ENCODE data around the gene USP27X.

The USP27X gene

DNA sequence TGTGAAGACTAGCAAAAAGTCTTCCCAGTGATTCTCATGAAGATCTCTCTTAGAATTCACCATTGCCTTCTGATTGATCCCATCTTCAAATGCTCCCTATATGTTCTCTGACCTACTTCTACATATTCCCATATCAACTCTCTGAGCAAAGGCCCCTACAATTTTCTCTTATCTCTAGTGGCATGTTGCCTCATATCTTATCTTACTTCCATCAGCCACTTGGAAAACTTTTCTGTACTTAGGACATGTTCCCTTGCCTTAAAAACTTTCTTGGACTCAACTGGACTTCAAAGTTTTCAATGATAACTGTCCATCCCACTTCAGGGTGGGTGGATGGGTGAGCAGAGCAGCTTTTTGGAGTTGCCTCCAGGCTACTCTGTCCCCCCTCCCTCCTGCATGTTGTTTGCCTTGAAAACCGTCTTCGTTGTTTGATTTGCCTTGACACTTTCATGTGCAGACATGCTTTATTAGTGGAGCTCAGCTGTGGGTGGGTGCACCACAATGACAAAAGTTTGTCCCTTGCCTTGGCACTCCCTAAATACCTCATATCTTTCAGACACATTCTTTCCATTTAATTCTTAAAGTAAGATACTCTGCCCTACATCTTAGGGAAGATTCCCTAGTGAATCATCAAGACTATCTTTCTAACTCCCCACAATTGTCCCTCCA is 18.3 kb upstream of the USP27X start:
- TF ChIP-seq, protein P1, sequence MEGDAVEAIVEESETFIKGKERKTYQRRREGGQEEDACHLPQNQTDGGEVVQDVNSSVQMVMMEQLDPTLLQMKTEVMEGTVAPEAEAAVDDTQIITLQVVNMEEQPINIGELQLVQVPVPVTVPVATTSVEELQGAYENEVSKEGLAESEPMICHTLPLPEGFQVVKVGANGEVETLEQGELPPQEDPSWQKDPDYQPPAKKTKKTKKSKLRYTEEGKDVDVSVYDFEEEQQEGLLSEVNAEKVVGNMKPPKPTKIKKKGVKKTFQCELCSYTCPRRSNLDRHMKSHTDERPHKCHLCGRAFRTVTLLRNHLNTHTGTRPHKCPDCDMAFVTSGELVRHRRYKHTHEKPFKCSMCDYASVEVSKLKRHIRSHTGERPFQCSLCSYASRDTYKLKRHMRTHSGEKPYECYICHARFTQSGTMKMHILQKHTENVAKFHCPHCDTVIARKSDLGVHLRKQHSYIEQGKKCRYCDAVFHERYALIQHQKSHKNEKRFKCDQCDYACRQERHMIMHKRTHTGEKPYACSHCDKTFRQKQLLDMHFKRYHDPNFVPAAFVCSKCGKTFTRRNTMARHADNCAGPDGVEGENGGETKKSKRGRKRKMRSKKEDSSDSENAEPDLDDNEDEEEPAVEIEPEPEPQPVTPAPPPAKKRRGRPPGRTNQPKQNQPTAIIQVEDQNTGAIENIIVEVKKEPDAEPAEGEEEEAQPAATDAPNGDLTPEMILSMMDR (conservative IDR thresholded peaks at IDR 0.05; ENCODE audit: low read length) = no peak
- no peak overlapping the region for H3K4me3 ChIP-seq (ENCODE audit: low read length)
- no peak for DNase-seq (ENCODE audit: low read depth)

DNA sequence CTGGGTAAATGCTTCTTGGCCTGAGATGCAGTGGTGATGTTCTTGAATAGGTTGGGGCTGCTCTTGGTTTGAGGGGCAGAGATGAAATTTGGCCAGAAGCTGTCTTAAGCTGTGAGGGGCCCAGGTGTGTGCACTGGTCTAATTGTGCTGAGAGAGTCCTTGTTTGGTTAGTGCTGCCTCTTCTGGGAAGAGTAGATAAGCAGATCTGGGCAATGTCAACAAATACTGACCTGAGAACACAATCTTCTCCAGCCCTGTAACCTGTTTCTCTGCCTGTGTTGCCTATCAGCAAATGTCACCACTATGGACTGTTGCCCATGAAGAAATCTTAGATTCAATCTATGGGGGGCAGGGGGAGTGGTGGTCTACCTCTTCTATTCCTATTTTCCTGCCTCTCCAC is 17.2 kb upstream of the USP27X start:
- TF ChIP-seq, protein P1 (conservative IDR thresholded peaks at IDR 0.05; ENCODE audit: low read length) = no peak
- no peak overlapping the region for H3K4me3 ChIP-seq (ENCODE audit: low read length)
- DNase-seq (ENCODE audit: low read depth) = no peak

DNA sequence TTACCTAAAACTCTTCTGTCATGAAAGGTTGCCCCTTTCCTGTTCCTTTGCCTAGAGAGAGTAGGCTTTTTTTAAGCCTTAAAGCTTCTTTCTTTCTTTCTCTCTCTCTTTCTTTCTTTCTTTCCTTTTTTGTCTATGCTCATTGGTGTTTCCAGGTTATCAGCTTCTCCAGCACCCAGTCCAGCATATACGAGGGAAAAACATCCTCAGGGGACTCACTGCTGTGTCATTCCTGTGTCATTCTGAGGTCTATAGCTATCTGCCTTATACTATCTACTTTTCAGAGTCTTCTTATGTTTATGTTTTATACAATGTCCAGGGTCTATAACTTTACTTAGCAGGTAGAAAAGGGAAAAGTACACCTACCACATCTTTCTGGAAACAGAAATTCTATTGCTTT is 10.5 kb upstream of the USP27X start:
- no peak for DNase-seq (ENCODE audit: low read depth)
- H3K4me3 ChIP-seq (ENCODE audit: low read length) = no peak overlapping the region
- TF ChIP-seq, protein P1 (conservative IDR thresholded peaks at IDR 0.05; ENCODE audit: low read length) = no peak

DNA sequence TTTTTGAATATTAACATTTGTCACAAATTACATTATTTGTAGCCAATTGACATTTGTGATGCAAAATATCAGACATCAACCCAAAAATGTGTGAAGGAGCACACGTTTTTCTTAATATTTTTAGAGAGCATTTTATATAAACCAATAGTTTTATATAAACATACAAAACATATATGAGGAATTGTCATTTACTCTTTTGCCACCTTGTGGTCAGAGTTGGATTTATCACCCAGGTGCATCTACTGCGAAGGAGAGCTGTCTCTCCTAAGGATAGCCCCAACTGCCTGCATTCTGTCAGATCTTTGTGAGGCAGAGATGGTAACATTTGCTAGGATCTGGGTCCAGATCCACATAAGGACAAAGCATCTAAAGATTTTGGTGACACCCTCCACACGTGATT is 2.5 kb upstream of the USP27X start:
- DNase-seq (ENCODE audit: low read depth) = peak; percentile 6
- H3K4me3 ChIP-seq (ENCODE audit: low read length) = no peak overlapping the region
- TF ChIP-seq, protein P1 (conservative IDR thresholded peaks at IDR 0.05; ENCODE audit: low read length) = peak; percentile 47

DNA sequence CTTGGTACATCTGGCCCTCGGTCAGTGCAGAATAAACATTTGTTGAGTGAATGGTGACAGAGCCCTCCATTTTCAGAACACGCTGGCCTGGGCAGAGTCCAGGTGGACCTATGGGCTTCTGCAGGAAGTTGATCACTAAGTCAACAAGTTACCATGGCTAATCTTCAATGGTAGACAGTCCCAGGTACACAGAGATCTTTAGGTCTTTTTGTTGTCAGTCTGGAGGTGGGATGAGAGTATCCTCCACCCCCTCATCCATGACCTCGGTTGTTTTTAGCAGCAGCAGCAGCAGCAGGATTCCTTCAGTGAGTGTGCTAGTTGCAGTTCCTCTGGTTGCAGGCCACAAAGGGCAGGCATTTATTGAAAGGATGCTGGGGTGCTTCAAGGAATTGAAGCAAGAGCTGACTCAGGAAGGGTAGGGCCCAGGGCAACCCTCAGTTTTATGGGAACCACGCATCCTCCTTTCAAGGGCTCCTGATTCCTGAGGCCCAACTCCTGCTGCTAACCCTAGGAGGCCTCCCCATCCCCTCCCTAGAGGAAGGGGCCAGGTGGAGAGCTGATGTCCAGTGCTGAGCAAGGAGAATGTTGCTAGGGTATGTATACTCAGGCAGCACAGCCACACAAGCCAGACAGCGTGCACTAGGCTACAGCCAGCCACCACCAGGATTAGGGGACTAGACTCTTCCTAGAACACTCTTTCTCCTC is 1.7 kb upstream of the USP27X start:
- DNase-seq (ENCODE audit: low read depth) = no peak
- H3K4me3 ChIP-seq (ENCODE audit: low read length) = no peak overlapping the region
- TF ChIP-seq, protein P1 (conservative IDR thresholded peaks at IDR 0.05; ENCODE audit: low read length) = no peak

DNA sequence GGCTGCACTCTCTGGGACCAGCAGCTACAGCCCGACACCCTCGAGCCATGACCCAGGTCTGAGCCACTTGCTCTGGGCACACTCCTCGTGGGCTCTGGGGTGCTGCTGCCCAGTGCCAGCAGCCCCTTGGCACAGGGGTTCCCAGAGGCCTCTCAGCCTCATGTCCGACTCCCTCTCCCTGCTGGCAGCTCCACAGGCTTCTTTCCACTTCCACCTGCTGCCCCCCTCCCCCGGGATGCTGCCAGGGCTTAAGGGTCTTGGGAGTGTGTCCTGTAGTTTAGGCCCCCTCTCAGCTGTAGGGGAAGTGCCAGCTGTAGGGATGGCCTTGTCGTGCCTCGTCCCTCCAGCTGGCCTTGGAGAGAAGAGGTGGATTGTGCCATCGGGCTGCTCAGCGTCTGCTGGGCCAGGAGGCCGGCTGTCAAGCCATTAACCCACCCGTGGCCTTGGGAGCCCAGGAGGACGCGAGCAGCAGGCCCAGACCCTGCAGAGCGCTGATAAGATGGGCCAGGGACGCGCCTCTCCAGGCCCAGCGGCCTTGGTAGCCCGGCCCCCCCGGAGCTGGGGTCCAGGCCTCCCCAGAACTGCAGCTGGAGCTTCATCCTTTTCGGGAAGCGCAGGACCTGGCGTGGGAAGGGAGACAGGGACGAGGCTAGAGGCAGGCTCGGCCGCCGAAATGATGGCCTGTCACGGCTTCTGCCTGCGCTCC is 1.0 kb upstream of the USP27X start:
- peak; percentile 2 for DNase-seq (ENCODE audit: low read depth)
- TF ChIP-seq, protein P1 (conservative IDR thresholded peaks at IDR 0.05; ENCODE audit: low read length) = no peak
- H3K4me3 ChIP-seq (ENCODE audit: low read length) = peak overlapping the region; percentile 63

All from AG10803 (cell line).